CD14-positive monocyte (primary cell): ENCODE data around the gene PEX11G. TPM values are rescaled to one million over a fixed set of nuclear protein-coding genes. Genes with fewer than 3 reads are reported as not detected.

ENCODE experiments used
- DNase-seq, 3 donors: peaks; one replicate each; pipeline ENCODE4 v3.0.0-alpha.2; 2011 to 2022
- H2AFZ ChIP-seq: 2 replicates; pipeline ENCODE4 v1.6.0; 2012; ENCODE audit warnings: mild to moderate bottlenecking, low read depth, low read length, inconsistent platforms; ENCODE audit not compliant: insufficient read depth, poor library complexity, severe bottlenecking
- H3K27ac ChIP-seq, 2 donors: 1 replicate in 1 of 2; 2 replicates in 1 of 2; pipeline ENCODE4 v1.5.1; 2012 to 2013; ENCODE audit warnings: low read length in 2 of 2, control low read depth in 1 of 2, inconsistent platforms in 1 of 2, low read depth in 1 of 2, mild to moderate bottlenecking in 1 of 2
- H3K27me3 ChIP-seq, 2 donors: one replicate each; pipeline versions ENCODE4 v1.6.0 to v1.6.1; 2011 to 2013; ENCODE audit warnings: low read length in 2 of 2; ENCODE audit not compliant: control insufficient read depth in 2 of 2, insufficient read depth in 2 of 2
- H3K36me3 ChIP-seq, 2 donors: replicated peaks in 1 of 2; 1 replicate in 1 of 2; 2 replicates in 1 of 2; pipeline versions ENCODE4 v1.5.1 to v1.6.1; 2012 to 2013; ENCODE audit warnings: low read length in 2 of 2, control low read depth in 1 of 2, inconsistent platforms in 1 of 2, mild to moderate bottlenecking in 1 of 2; ENCODE audit not compliant: insufficient read depth in 2 of 2, control insufficient read depth in 1 of 2
- H3K4me1 ChIP-seq, 2 donors: 1 replicate in 1 of 2; 2 replicates in 1 of 2; pipeline versions ENCODE4 v1.5.1 to v1.6.1; 2012 to 2013; ENCODE audit warnings: low read length in 2 of 2, control low read depth in 1 of 2, inconsistent platforms in 1 of 2, mild to moderate bottlenecking in 1 of 2, moderate library complexity in 1 of 2; ENCODE audit not compliant: insufficient read depth in 2 of 2, control insufficient read depth in 1 of 2
- H3K4me2 ChIP-seq: replicated peaks from 2 replicates; pipeline ENCODE3; 2012; ENCODE audit warnings: low read length, moderate library complexity, mild to moderate bottlenecking; ENCODE audit not compliant: poor library complexity, severe bottlenecking; ENCODE audit errors: extremely low read depth
- H3K4me3 ChIP-seq, 3 experiments: fragments of 200-600 bp in 1 of 3; sonication (generic) in 1 of 3; replicated peaks in 1 of 3; 1 replicate in 2 of 3; 2 replicates in 1 of 3; pipeline ENCODE4 v1.5.1; 2011 to 2013; ENCODE audit warnings: low read length in 3 of 3, mild to moderate bottlenecking in 3 of 3, control low read depth in 2 of 3, low read depth in 2 of 3, inconsistent platforms in 1 of 3, moderate library complexity in 1 of 3
- H3K79me2 ChIP-seq: 2 replicates; pipeline ENCODE4 v1.6.0; 2012; ENCODE audit warnings: mild to moderate bottlenecking, control low read depth, inconsistent platforms, low read length, moderate library complexity; ENCODE audit not compliant: insufficient read depth
- H3K9ac ChIP-seq: 2 replicates; pipeline ENCODE4 v1.6.0; 2017; ENCODE audit warnings: low read length, mild to moderate bottlenecking; ENCODE audit not compliant: insufficient read depth, poor library complexity, severe bottlenecking
- H3K9me3 ChIP-seq, 2 donors: replicated peaks in 1 of 2; 1 replicate in 1 of 2; 2 replicates in 1 of 2; pipeline versions ENCODE4 v1.5.1 to v1.6.1; 2012 to 2013; ENCODE audit warnings: low read length in 2 of 2, control low read depth in 1 of 2; ENCODE audit not compliant: control insufficient read depth in 1 of 2, insufficient read depth in 1 of 2
- H4K20me1 ChIP-seq: 2 replicates; pipeline ENCODE4 v1.6.0; 2012; ENCODE audit warnings: mild to moderate bottlenecking, low read length, control low read depth, moderate library complexity; ENCODE audit not compliant: insufficient read depth
- H3K27ac Mint-ChIP-seq, 7 donors: one replicate each; pipeline ENCODE4 v1.8.0; 2020; ENCODE audit warnings: mild to moderate bottlenecking in 7 of 7, mixed read lengths in 7 of 7, moderate library complexity in 6 of 7, inconsistent platforms in 2 of 7
- H3K27me3 Mint-ChIP-seq, 3 donors: one replicate each; pipeline ENCODE4 v1.8.0; 2021 to 2022; ENCODE audit warnings: low read depth in 3 of 3, mild to moderate bottlenecking in 3 of 3, mixed read lengths in 3 of 3, moderate library complexity in 3 of 3, inconsistent platforms in 1 of 3
- H3K36me3 Mint-ChIP-seq, 2 donors: one replicate each; pipeline ENCODE4 v1.8.0; 2020; ENCODE audit warnings: mixed read lengths in 2 of 2, inconsistent platforms in 1 of 2, mild to moderate bottlenecking in 1 of 2
- H3K4me1 Mint-ChIP-seq: one replicate; pipeline ENCODE4 v1.8.0; 2020; ENCODE audit warnings: mild to moderate bottlenecking, mixed read lengths
- H3K4me3 Mint-ChIP-seq, 2 donors: one replicate each; pipeline ENCODE4 v1.8.0; 2020; ENCODE audit warnings: mild to moderate bottlenecking in 2 of 2, mixed read lengths in 2 of 2, moderate library complexity in 1 of 2
- H3K9me3 Mint-ChIP-seq, 7 donors: one replicate each; pipeline ENCODE4 v1.8.0; 2020 to 2022; ENCODE audit warnings: mixed read lengths in 7 of 7, mild to moderate bottlenecking in 6 of 7, moderate library complexity in 6 of 7, inconsistent platforms in 2 of 7
- CTCF ChIP-seq: fragments of 200-600 bp; IDR thresholded peaks from one replicate; pipeline ENCODE4 v1.8.0; 2022; ENCODE audit warnings: antibody characterized with exemption, mild to moderate bottlenecking
- WGBS: methylation state at CpG from one replicate; pipeline ENCODE4 v1.1.5; 2013; ENCODE audit warnings: missing lambda C conversion rate; ENCODE audit not compliant: insufficient coverage; 5-methylcytosine and 5-hydroxymethylcytosine counted together
- intact Hi-C, 2 donors: fragments of 100-400 bp; cut with micrococcal nuclease; formaldehyde crosslinking; loops; one replicate each; pipeline versions ENCODE4 v1.15.0 to v1.15.1; 2023
- polyA plus RNA-seq, 3 donors: library from polyadenylated mRNA; depleted of rRNA in 1 of 3; unstranded in 2 of 3; stranded (reverse) in 1 of 3; fragments of 300-500 nt in 2 of 3; fragments of >200 nt in 1 of 3; fragmentation: Illumina TruSeq in 2 of 3; gene quantifications; 1 replicate in 2 of 3; 2 replicates in 1 of 3; pipeline ENCODE4 v1.2.3, GENCODE V29; 2012 to 2021

Gene PEX11G
- polyA plus RNA-seq, 3 donors, result 0.77 to 3.0 (median 1.4) TPM

GRCh38 chr19:7486923-7487322 is 1.9 kb downstream of the PEX11G start:
- Histone ChIP-seq H3K79me2 (no peaks in the 10 kb centered on the region), H3K27me3 (no peaks in the 10 kb centered on the region), H3K4me1 (peaks cover 36 to 51% of the 10 kb centered on the region in 2 donors), H3K4me2 (no peak overlapping the region), H4K20me1 (no peaks in the 10 kb centered on the region), H3K4me3 (no peak overlapping the region), H3K9me3 (no peaks in the 10 kb centered on the region), H3K27ac (no peak overlapping the region), H2AFZ (no peak overlapping the region), H3K36me3 (no peaks in the 10 kb centered on the region), H3K9ac (no peak overlapping the region)
- WGBS, result no CpG with 5 or more reads among the region's 2 CpGs
- no peak for DNase-seq
- Mint-ChIP-seq H3K9me3 (peaks cover 0 to 5% (median 0%) of the 10 kb centered on the region in 7 donors), H3K36me3 (no peaks in the 10 kb centered on the region), H3K4me3 (no peak overlapping the region), H3K27ac (peak overlapping the region in 3 of 7 donors; percentile 26 to 81 (median 81)), H3K4me1 (peaks cover 31% of the 10 kb centered on the region), H3K27me3 (peaks cover 2 to 10% (median 8%) of the 10 kb centered on the region in 3 donors)
- intact Hi-C loops, result no loop called here
- no peak for TF ChIP-seq CTCF

DNA sequence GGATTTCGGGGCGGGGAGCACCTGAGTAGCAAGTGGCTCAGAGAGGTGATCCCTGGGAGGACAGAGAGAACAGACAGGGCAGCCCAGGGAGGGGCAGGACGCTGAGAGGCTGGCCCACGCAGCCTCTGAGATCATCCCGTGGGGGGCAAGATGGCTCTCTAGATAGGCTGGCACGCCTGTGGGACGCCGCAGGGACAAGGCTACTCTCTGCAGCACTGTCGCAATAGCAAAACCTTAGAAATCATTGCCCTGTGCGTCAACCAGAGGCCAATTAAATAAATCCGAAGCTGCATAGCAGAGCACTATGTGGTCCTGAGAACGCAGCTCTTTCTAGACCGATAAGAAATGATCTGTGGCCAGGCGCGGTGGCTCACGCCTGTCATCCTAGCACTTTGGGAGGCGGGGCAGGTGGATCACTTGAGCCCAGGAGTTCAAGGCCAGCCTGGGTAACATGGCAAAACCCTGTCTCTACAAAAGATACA is 5.1 kb downstream of the PEX11G start:
- Mint-ChIP-seq H3K9me3 (no peaks in the 10 kb centered on the region), H3K27me3 (peaks cover 0 to 12% (median 12%) of the 10 kb centered on the region in 3 donors), H3K4me1 (peaks cover 27% of the 10 kb centered on the region), H3K36me3 (peaks cover 0 to 2% of the 10 kb centered on the region in 2 donors), H3K27ac (peak overlapping the region in 4 of 7 donors; percentile 6 to 75 (median 26)), H3K4me3 (peak overlapping the region in 1 of 2 donors; percentile 68)
- no peak for DNase-seq
- Histone ChIP-seq H3K4me3 (no peak overlapping the region), H3K9me3 (no peaks in the 10 kb centered on the region), H3K4me2 (no peak overlapping the region), H3K9ac (no peak overlapping the region), H2AFZ (no peak overlapping the region), H3K27me3 (no peaks in the 10 kb centered on the region), H4K20me1 (no peaks in the 10 kb centered on the region), H3K4me1 (peaks cover 24 to 35% of the 10 kb centered on the region in 2 donors), H3K36me3 (no peaks in the 10 kb centered on the region), H3K79me2 (no peaks in the 10 kb centered on the region), H3K27ac (no peak overlapping the region)
- intact Hi-C loops, result loop anchor here in 1 of 2 donors (1.0 kb wide), 1 partner anchor 9 kb away; no protein-coding TSS in a partner anchor
- TF ChIP-seq CTCF, result no peak
- WGBS, result 94% methylated on average over 17 of the region's 17 CpGs
